Femur (tissue), 1 donor: ENCODE data around the gene FARP1.

Source experiments
- DNase-seq: peaks from one replicate; pipeline ENCODE4 v3.0.0-alpha.2; 2017

FARP1 gene

DNA sequence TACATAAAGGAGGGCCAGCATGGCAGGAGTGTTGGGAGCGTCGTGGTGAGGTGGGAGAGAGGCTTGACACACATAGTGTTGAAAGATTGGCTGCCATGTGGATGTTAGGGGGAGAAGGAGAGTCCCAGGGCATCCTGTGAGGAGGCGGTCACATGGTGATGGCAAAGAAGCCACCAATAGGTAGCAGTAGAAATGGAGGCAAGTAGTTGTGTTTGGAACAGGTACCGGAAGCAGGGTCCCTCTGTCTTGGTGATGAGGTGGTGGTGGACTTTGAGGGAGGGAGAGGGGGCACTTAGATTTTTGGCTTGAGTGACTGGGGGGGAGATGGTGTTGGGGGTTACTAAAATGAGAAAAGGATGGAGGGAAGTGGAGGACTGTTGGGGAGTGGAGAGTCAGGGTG, 227.4 kb downstream of the FARP1 start:
- no peak for DNase-seq

DNA sequence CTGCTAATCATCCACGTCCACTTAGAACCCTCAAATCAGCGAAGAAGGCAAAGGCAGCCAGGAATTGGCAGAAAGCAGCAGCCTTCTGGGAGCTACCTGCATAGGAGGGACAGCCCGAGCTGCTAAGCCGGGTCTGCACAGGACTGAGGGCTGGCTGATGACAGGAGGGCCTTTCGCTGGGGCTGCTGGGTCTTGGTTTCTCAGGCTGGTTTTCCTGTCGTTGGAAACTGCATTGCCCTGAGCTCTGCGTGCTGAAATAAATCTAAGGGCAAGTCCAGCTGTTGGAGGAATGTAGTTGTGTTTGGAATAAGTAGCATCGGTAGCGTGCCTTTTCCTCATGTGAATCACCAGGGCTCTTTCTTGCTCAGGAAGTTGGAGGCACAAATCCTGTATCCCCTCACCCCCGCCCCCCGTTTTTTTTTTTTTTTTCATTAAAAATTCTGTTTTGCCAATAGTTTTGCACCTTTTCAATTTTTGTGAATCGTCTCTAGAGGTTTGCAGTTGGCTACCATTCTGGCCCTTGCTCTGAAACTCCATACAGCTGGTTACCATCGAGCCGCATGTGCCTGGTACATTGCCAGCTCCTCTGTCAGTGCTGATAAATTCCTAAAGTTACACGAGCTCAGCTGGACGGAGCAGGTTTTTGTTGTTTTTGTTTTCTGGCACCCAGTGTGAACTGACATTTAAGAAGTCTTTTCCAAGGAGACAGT, 228.1 kb downstream of the FARP1 start:
- peak; percentile 74 for DNase-seq

DNA sequence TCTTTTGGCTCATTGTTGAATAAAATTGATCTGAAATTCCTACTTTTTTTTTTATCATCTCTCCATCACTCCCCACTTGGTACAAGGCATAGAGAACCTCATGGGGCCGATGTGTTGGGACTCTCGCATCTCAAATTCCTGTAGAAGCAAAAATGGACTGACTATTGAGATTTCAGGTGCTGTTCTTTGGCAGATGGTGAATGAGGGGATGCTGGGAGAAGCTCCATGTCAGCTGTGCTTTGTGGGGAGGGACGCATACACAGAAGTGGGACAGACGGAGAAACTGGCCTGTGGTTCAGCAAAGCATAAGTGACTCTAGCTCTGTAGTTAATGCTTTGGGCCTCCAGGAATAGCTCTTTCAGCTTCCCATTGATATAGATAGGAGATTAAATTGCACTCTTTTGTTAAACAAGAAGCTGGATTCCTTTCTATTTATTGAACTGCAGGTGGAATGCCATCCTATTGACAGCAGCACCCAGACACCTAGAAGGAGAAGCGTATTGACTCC, 228.7 kb downstream of the FARP1 start:
- no peak for DNase-seq

DNA sequence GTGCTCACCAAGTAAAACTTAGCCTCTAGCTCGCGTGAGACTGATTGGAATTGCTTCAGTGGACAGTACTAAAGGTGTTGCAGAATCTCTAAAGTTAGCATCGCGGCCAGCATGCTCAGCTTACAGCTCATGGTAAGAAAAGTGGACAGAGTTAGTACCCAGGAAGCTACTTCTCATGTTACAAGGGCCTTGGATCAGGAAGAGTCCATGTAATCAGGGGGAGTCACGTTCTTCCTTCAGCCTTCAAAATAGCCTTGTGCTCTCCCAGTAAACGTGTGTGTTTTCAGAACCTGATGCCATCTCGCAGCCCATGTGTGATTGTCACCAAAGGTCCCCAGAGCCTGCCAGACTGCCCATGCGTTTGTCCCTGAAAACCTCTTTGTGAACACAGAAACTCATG, 230.0 kb downstream of the FARP1 start:
- DNase-seq: no peak

DNA sequence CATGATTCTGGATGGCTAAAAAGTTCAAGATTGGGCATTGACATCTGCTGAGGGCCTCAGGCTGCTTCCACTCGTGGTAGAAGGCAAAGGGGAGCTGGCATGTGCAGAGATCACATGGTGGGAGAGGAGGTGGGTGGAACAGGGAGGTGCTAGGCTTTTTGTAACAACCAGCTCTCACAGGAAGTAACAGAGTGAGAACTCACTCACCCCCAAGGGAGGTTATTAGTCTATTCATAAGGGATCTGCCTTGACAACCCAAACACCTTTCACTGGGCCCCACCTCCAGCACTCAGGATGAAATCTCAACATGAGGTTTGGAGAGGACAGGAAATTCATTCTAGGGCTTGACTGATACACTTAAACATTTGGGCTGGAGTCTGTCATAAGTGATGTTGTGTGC, 231.9 kb downstream of the FARP1 start:
- no peak for DNase-seq

DNA sequence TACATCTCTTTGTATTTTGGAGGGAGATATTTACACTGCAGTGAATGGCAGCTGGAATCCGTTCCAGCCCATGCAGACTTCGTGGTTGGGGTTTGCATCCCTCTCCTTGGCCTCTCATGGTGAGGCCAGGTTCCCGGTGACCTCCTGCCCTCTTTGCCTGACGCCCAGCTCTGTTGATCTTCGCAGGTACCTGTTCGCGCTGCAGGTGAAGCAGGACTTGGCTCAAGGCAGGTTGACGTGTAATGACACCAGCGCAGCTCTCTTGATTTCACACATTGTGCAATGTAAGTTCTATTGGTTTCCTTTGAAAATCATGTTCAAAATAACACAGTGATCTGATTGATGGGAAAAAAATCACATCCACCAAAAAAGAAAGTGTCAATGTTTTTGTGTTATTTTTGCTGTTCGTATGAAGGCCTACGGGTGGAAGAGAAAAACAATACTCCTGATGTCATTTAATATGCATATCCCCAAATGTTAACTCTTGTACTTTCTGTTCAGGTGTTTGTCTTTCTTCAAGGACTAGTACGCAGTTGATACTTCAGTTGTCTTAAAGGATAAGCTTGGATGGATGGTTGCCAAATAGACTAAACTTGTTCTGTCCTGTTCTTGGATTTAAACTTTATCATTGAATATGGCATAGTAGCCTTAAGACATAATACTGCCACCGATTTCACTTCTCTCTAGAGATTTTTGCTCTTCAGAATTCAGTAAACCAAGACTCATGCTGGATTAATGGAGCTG, 234.9 kb downstream of the FARP1 start:
- no peak for DNase-seq

DNA sequence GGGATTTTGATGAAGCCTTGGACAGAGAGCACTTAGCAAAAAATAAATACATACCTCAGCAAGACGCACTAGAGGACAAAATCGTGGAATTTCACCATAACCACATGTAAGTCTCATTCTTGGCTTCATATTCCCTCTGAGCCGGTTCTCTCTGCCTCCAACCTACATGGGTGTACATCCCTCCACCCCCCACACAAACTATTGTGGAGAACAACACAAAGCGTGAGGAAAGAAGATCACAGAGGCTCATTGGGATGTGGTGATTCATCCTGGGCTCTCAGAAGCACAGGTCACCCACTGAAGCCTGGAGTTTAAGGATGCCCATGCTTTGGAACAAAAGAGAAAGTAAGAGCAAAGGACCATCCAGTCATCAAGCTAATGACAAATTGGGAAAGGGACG, 241.8 kb downstream of the FARP1 start:
- no peak for DNase-seq

DNA sequence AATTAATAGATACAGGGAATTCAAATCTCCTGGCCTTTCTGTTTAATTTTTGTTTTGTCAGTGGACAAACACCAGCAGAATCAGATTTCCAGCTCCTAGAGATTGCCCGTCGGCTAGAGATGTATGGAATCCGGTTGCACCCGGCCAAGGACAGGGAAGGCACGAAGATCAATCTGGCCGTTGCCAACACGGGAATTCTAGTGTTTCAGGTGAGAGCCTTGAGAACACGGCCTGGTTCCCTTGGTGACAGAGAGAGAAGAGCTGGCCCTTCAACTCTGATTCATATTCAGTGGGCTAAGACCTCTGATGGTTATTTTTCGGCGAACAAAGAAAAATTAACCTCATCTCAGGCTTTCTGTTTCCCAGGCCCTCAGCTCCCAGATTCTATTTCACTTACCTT, 242.7 kb downstream of the FARP1 start:
- DNase-seq: no peak

DNA sequence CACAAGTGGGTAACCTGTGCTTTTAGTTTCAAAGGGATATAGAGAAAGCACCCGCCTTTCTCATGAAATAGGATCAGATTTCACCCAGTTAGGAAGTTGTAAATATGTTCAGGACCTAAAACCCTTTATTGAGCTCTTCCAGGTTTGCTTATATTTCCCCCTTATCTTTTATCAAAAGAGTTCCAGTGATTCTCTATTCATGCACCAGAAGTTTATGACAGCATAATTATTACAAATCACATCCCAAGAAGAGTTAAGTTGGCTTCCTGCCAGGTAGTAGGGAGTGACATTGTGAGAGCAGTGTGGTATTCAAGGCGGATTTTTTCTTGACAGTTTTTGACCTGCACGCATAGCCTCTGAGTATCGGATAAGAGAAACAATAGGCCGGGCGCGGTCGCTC, 243.7 kb downstream of the FARP1 start:
- DNase-seq: no peak

DNA sequence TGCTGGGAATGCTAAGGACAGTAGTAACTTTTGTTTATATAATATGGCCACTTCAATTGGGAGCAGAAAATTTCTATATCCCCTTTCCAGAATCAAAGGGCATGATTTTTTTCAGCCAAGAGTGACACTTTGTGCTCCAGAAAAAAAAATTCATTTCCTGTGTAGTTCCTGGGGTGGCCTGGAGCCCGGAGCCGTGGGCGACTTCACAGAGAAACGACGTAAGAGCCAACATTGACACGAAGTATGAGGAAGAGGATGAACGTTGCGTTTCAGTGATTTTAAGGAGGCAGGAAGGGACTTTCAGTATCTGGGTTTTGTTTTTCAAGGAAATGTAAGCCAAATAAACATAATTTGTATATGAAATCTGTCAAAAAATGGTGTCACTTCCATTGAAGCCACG, 246.4 kb downstream of the FARP1 start:
- no peak for DNase-seq

DNA sequence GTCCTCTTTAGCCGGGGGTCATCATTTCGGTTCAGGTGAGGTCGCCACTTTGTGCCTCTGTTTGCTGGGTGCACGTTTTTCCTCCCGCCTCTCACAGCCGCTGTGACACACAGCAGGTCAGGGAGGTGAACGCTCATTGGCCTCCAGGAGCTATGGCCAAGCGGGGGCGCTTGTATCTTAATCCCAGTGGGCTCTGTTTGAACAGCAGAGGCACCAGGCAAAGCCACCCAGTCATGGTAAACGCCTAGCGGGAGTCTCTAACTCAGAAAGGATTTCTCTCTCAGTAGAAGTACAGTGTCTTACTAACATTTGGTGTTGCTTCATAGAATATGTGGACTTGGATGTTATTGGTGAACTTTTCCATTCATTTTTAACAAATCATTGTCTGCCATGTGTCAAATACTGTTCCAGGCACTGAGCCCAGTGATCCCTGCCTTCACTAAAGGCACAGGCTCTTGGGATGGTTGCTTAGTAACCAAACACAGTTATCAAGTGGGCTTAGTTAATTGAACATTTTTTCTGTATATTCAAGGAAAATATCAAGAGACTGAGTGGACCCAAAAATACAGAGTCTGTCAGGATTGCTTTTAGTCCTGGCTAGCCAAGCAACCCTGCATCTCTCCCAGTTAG, 247.3 kb downstream of the FARP1 start:
- peak; percentile 49 for DNase-seq

DNA sequence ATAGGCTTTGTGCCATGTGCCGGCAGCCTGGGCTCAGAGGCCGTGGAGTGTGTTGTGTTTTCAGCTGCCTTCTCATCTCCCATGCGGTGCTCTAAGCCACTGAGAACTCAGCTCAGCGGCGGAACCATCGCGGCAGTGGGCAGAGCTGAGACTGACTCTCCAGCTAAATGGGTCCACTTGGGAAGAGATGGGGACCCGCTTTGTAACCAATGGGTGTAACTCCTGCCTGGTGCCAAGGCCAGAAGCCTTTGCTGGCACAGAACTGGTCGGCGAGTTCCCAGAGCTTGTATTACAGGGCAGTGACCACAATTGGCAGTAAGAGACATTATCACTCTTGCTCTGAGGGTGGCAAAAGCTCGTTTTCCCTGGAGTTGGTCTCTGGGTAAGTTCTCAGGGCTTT, 251.0 kb downstream of the FARP1 start:
- peak; percentile 63 for DNase-seq

DNA sequence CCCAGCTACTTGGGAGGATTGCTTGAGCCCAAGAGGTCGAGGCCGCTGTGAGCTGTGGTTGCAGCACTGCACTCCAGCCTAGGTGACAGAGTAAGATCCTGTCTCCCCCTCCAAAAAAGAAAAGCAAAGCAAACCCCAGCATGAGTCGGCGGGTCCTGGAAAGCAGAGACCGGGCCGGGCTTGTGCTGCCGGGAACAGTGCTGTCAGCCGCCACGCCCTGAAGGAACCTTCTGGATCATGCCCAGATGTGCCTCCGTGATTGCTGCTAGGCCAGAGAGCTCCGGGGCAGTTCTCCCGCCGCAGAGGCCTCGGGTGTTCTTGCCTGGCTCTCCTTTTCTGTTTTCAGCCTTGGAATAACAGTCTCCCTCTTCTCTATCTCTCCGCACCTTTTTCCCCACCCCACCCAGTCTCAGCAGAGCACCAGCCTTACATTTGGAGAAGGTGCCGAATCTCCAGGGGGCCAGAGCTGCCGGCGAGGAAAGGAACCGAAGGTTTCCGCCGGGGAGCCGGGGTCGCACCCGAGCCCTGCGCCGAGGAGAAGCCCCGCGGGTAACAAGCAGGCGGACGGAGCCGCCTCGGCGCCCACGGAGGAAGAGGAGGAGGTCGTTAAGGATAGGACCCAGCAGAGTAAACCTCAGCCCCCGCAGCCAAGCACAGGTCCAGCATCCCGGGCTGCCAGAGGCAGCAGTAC, 252.1 kb downstream of the FARP1 start:
- DNase-seq: no peak

DNA sequence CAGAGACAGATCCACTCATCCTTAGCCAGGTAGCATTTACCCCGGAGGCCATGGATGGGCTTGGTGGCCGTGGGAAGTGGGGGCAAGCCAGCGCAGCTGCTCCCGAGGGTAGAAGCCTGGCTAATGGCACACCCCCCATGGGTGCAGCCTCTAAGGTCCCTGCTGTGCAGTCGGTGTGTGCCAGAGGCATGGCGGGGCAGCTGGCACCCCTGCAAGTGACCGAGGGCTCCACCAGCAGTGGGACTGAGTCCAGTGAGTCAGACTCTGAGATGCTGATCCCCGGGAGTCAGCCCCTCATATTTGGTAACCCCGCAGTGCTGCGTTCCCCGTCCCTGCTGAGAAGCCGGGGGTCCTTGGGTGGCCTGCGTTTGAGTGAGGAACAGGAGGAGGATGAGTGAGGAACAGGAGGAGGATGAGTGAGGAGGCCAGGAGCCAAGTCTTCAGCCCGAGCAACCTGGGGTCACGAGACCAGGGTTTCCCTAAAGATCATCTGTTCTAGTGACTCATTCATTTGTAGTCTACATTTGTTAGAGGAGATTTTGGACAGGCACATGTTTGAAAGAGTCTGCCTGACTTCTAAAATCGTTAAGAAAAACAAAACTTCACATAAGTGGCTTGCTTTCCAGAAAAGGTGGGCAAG, 253.3 kb downstream of the FARP1 start:
- DNase-seq: no peak

DNA sequence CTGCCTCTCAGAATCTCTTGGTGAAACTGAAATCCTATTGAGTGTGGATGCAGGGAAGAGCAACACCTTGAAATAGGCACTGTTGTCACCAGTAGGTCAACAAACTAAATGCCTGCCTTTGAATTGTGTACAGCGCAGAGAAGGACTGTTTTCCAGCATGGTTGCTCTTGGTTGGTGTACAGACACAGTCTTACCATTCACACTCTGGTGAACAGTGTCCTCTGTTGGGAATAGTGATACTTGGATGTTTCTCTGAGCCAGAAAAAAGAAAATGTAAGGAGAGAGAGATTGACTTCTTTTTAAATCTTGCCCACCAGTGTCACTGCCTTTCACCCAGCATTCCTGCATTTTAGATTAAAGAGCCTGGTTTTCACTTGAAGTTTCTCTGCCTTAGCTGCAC, 254.3 kb downstream of the FARP1 start:
- DNase-seq: no peak

DNA sequence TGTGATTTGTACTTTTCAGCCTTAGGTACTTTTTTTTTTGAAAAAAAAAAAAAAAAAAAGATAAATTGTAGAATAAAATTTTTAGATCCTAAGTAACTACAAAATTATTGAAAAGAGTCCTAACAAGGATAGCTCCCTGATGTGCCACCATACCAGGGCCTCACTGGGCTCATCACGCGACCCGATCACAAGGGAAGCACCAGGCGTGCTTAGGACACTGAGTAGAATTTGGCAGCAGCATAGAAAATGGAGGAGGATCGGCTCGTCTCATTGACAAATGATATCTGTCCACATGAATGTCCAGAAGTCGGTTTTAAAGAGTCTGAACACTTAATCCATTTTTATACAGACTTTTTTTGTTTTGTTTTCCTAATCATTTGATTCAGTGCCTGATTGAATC, 255.0 kb downstream of the FARP1 start:
- no peak for DNase-seq

DNA sequence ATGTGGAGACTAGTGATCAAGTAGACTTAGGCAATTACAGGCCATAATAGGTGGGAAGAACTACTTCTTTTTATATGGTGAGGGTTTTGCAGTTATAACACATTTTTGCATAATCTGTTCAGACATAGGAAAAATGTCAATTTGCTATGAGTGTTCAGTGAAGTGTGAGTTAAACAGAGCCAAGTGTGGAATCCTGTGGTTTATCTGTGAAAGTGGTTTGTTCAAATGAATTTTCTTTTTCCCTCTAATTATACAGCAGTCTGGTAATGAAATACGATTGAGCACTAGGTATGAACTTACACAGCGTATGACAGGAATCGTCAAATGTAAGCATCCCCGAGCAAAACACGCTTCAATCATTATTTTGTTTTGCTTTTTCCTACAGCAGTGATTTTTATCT, 255.7 kb downstream of the FARP1 start:
- DNase-seq: no peak

DNA sequence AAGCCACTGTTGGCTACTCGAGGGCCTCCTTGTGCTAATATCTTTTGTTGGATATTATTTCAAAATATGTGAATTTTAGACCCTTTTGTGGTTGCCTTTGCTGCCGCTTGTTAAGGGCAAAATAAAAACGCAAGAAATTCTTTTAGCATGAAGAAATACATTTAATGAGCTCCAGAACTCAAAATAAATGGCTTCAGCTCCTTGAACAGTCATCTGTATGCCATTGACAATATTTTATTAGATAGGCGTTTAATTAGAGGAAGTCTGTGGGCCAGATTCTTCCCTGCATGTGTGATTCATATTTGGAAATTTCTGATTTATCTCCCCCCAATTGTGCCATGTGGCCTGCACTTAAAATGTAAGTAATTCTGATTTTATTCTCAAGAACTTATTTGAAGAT, 256.9 kb downstream of the FARP1 start:
- no peak for DNase-seq

DNA sequence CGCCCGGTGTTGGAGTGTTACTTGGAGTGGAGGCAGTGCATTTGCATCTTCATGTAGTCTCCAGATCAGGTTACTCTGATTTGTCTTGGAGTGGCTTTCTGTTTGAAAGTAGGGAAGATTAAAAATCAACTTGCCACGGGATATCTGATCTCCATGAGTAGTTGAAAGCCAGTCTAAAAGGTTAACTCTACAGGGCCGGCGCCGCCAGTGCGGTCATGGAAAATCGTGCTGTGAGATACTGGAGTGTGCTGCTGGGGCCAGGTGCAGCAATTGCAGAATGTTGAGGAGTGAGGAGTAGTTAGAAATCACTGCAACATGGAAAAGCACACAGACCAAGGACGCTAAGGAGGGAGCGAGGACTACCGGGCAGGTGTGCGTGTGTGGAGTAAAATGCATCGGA, 259.0 kb downstream of the FARP1 start:
- no peak for DNase-seq

DNA sequence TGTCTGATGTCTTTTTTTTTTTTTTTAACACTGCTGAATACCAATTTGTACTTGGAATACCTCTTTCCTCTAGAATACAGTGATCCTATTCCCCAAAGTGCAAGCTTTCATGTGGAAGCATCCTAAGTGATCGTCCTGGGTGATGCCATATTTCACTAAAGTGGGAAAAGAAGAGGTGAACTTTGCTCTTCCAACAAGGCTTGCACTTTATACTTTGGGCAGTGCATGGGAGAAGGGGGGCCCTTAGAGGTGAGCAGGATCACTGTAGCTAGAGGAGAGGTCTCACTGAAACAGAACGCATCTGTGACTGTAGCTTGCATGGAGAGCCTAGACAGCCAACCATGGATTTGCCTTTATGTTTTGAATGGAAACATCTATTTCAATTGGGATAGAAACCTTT, 260.2 kb downstream of the FARP1 start:
- no peak for DNase-seq

DNA sequence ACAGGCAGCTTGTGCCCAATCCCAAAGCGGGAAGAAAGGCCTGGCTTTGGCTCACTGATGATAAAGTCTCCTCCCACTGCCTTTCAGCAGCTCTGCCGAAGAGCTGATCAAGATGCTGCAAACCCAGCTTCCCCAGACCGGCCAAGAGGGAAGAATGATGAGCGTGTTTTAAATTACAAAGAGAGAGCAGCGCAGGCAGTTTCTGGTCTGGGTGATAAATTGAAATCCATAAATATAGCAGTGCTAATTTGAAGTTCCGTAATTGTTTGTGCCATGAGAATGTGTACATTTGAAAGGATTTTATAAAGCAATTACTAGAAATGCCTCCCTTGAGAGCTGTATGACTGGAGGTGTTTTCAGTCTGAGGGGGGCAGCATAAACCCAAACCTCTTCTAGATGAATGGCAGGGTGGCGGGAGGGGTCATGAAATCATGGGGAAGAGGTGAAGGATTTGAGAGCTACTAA, 262.2 kb downstream of the FARP1 start:
- no peak for DNase-seq

DNA sequence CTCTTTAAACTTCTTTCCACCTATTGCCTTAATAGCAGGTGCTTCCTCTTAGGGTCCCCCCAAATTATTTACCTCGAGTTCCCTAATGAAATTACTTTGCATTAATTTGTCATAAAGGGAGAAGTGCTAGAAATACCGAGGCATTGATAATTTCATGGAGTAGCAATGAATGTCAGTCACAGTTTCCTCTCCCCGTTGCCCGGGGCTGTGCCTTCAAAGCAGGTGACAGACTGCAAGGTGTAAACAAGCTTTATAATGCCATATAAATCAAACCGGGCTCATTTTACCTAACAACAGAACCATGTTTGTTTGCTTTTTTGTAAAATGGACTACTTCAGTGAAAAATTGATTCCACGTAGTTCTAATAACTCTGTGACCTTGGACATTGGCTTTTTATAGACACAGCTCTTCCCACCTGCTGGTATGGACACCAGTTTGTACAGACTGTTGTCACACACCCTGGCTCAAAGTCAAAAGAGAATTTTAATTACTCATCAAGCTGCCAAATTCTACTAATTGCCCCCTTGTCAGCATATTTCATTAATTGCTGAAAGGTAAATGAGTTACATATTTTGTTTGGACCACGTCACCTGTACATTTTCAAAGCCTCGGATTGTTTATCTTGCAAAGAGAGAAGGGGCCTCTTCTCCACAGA, 262.9 kb downstream of the FARP1 start:
- DNase-seq: no peak
